NK-92 (cell line): Measurements from ENCODE around the gene PITPNB.

Experiments used
- DNase-seq: peaks from one replicate; lab custom pipeline; 2025; ENCODE audit not compliant: unreplicated experiment; lab: John Stamatoyannopoulos, UW

The PITPNB gene

DNA sequence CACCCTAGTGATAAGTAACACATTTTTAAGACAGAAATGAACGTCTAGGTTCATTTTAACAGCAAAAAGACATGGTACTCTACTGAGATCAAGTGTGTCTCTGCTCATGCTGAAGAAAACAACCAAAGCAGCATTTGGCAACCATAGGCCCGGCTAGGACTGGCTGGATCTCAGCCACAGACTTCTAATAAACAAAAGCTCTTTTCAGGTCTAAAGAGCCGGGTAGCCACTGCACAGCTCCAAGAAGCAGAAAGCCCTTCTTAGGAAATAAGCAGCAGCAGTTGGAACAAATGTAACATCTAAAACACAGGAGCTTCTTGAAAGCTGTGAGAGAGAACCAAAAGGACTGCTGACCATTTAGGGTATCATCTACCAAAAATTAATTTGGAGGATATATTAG lies 37.6 kb downstream of the PITPNB start:
- DNase-seq = no peak

DNA sequence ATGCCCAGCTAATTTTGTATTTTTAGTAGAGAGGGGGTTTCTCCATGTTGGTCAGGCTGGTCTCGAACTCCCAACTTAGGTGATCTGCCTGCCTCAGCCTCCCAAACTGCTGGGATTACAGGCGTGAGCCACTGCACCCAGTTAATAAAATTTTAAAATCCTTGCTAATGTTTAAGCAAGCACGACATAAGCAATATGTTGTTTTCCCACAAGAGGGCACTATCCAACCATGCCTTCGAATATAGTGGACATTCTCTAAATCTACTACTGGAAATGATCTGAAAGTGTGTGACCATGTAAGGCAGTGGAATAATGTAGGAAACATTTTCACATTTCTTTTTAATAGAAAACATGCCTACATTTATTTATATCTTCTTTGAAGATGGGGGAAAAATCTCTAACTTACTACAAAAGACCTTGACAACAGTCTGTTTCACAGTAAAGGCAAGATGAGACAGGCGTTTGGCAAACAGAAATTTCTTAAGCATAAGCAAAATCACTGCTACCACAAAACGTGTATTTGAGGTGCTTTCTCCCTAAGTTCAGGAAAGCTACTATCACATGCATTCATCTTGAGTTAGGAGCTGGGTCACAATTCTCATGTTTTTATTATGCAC lies 38.2 kb downstream of the PITPNB start:
- no peak for DNase-seq

DNA sequence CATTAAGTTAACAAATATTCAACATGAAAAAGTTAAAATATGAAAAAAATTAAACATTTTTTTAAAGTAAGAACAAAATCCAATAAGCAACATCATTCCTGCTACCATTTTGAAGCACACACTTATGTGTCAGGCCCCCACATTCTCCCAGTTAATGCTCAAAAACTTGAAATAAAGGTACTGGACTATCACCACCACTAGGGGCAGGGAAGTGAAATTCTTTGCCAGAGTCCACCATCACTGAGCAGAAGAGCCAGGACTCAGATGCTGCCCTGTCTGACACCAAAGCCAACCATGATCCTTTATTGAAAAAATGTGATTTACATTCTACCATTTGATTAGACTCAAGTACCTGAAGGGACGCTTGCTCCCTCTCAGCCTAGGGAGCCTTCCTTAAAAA lies 39.1 kb downstream of the PITPNB start:
- no peak for DNase-seq

DNA sequence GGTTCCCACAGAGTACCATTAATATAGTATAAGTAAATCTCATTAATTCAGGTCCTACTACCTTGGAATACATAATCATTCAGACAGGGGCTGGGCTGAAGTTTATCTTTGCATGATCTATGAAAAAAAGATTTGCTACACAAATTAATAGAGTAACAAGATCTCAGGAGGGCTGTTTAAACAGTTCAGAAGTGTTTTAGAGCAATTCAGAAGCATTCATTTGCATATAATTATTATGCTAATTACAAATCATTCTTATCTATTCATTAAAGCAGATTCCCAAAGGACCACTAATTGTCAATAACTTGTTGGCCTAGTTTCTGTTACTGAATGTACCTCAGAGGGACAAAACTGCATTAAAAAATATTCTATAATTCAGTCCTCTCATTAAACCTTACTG lies 40.5 kb downstream of the PITPNB start:
- DNase-seq = no peak

DNA sequence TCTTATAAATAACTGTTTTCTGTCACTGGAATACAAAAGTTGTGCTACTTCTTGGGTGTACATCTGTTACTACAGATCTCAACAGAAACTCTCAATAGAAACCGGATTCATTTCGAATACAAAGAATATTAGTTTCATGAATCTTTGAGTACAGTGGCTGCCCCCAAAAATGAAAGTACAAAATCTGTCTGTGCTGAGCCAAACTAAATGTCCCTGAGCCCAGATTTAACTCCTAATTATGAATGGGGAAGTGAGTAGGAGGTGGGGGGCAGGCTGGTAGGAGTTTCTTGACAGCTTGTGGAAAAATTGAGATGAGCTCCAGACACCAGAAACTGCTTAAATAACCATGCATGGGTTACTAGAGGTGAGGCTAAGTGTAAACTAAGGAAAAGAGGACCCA lies 41.6 kb downstream of the PITPNB start:
- DNase-seq = no peak

DNA sequence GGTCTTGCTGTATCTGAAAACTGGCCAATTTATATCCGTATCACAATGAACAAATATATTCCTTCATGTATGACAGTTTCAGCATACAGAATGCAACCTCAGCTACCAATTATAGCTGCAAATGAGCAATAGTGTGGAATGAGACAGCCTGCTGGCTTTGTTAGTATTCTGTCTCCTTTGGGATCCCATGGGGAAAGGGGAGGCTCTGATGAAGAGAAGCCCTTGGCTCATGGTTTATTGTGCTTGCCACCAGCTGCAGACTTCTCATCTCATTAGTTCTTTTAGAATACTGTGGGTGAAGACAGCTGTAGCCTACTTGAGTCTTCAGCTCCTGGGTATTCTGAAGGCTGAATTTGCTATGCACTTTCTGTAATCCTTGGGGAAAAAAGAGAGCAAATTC lies 42.4 kb downstream of the PITPNB start:
- no peak for DNase-seq

DNA sequence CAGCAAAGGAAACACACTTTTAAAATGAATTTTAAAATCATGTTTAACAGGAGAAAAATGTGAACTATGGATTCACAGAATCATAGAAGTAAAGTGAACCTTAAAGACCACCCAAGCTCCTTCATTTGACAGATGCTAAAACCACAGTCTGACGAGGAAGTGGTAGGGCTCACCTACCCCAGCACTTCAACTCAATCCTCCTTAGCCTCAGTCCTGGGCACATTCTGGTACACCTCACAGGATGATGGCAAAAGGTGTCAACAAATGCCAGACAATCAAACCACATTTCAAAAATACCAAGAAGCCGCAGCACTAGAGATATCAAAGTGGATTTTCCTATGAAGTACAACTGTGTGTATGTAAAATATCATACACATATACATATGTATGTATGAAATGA lies 43.1 kb downstream of the PITPNB start:
- DNase-seq = no peak

DNA sequence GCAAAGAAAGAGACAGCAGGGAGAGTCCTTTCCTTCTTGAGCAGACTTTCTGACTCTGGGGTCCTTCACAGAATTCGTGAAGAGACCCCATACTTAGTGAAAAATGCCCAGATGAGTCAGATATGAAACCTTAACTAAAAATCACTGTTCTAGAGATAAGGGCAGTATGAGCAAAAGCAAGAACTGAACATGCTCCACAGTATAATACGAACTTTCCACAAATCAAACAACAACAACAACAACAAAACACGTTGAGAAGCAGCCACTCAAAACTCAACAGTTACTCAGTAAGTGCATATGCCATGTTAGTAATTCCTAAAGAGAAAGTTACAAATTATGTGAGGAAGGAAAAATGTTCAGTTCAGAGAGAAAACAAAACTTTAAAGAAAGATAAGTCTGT lies 44.3 kb downstream of the PITPNB start:
- no peak for DNase-seq

DNA sequence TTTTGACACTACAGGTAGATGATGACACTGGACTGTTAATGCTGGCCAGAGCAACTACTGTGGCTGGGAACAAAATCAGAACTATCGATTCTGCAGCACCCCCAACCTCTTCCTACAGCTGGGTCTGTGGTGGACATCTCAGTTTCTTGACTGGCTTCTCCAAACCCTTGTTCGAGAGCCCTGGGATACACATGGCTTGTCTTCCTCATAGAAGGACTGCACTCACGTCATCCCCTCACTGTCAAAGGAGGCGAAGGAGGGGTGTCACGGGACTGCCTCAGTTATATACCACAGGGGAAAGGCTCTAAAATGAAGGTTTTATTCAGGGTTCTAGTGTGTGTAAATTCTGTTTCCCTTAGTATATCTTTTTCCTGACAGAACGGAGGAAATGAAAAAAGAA lies 44.9 kb downstream of the PITPNB start:
- no peak for DNase-seq

DNA sequence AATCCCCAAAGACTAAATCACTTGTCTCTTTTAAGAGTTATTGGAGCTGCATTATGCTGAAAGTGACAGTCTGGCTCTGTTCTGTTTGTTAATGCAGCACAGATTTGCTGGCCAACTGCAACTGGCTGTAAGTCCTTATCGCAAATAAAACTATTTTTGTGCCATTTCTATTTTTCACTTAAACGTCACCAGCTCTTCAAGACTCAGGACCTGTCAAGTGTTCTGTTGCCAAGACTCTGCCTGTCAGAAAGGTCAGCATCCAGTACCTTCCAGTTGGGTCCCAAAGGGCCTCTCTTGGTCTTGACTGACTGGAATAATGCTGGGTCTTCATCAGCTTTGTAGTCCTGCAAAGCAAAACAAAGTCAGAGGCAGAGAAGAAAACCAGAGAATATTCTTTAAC lies 45.6 kb downstream of the PITPNB start:
- no peak for DNase-seq

DNA sequence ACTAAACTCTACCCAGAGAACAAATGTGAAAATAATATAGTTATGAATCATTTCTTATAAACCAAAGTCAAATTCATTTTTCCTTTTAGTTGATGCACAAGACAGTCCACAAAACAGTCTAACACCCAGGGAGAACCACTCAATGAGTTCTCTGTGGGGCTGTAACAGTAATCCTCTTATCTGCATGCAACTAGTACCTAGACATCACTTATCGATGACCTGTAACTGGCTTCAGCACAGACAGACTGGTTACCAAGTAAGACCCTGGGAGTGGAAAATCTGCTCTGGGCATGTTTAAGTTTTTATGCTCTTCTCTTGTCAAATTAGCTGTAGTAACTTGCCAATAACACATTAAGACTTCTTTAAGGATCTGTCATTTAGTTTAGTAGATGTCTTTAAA lies 46.6 kb downstream of the PITPNB start:
- DNase-seq = no peak

DNA sequence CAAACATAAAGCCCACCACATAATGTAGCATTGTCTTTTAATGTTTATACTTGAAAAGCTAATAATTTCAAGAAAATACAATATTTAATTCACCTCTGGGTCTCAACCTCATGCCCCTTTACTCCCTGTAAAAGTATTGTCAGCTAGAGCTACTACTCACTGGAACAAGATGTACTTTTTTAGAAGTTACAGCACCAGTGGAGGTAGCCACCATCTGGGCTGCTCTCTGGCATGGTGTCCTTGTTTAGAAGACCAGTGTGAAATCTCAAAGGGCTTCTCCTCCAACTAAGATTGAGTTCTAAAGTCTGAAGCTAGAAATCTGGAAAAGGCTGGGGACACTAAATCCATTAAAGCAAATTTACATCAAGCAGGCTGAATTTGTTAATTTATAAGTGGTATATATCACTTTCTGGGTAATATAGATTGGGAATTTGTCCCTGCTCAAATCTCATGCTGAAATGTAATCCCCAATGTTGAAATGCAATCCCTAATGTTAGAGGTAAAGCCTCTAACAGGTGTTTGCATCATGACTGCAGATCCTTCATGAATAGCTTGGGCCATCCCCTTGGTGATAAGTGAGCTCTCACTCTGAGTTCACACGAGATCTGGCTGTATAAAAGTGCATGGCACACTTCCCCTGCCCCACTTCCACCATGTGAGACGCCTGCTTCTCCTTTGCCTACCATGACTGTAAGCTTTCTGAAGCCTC lies 47.6 kb downstream of the PITPNB start:
- no peak for DNase-seq

DNA sequence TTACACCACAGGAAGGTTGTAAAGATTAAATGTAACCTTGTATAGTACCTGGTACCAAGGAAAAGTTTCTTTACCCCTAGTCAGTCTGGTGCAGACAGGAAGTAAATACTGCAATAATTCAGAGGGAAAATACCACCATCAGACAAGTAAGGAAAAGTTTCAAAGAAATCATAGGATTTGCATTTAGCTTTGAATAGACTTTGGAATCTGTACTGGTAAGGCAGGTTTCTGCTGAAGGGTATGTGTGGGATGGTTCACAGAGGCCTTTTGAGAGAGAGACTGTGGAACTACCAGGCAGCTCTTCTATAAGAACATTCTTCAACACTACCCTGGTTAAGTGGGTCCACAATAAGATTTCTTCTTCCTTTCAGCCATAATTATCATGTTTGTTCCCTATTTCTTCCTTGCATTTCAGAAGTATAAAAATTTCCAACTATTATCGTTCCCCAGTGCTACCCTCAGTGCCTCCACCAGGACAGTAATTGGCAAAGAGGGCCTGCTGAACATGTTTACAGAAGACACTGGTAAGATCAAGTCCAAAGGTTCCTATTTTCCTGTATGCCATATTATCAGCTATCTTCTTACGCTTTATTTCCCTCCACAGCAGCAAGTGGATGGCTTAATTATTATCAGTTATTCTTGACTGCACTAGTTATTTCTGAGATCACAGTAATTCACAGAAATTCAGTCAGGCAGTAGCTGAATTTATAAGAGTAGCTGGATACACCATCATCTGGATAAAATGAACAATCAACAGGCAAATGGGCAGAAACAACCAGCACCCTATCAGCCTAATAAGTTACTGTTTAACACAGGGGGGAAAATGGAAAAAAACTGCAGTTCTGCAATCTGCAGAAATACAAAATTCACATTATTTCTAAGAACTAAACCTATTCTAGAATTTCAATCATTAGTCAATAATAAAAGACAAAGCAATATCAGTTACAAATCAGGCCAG lies 48.5 kb downstream of the PITPNB start:
- no peak for DNase-seq

DNA sequence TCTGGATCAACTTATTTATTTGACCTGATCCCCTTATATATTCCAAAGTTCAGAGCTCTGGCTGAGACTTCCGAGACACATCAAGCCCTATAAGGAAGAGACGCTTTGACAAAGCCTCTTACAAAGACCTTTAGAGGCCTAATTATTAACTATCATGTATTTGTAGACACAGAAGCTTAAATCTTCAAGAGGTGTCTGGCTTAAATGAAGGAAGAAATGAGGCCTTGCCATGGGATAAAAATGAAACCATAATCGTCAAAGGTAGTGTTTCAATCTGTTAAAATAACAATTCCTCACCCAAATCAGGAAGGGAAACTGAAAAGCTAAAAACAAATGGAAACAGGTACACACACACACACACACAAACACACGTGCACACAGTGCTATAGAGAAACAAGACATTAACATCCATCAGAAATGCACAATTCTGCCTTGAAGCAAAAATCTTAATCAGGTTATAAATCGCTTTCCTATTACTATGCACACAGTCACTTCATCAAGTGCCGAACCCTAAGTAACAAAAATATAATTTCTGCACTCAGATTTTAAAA lies 50.2 kb downstream of the PITPNB start:
- DNase-seq = no peak

DNA sequence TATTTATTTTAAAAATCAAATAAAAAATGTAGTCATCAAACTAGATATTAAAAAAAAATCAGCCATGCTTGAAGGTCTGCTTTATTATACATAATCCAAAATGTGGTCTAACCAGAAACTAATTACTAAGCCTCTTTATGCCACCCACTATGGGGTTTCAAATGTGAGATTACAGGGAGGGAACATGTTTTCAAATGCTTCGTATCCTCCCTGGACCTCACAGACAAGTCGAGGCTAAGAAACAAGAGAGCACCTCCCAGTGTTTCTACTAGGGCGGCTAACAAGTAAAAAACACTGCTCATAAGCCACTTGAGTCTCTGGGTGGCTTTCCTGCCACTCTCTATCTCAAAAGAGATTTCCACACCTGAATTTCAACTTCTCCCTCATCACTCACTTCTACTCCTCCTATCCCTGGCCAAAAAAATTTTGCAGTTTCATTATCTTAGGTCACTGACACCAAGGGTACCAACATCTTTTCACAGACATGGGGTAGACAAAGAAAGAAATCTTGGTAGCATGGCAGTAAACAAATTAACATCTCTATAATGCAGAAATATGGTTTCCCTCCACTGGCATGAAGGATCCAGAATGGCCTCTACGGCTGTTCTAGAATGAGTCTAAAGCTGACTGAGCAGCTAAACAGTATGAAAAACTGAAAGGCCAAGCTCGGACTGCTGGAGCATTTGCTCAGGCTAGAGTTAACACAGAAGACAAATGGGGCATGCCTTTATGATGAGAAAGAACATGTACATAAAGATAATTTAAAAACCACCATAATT lies 50.9 kb downstream of the PITPNB start:
- DNase-seq = no peak

DNA sequence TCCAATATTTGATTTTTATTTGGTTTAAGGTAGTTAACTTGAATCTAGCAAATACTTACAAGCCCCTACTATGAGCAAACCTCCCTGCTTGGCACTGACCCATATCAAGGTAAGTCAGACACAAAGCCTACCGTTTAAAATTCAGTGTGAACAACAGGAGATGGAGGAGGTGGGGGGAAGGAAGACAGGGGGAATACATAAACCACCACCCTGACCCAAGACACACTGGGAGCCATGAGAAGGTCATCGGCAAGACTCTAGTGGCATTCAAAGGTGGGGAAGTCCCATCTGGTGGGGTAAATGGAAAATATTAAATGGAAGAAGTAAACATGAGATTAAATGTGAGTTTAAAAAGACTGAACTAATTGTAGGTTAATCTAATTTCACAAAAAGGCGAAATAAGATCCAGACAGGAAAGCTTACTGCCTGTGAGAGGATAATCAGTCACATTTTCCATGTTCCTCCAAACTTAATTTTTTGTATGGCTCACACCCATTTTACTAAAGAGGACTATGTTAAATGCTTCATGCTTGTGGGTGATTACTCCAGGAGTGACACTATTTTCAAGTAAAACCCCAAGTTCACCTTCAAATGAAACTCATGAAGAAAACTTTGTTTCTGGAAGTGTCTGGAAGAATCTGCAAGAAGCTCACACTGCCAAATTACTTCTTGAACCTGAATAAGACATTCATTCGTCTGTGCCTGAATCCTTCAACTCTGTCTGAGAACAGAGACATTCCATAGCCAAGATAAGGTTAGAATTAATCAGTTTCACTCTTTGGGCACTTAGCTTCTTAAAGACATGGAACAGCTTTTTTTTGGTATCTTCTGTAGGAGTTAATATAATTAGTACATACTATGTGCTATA lies 51.7 kb downstream of the PITPNB start:
- no peak for DNase-seq

DNA sequence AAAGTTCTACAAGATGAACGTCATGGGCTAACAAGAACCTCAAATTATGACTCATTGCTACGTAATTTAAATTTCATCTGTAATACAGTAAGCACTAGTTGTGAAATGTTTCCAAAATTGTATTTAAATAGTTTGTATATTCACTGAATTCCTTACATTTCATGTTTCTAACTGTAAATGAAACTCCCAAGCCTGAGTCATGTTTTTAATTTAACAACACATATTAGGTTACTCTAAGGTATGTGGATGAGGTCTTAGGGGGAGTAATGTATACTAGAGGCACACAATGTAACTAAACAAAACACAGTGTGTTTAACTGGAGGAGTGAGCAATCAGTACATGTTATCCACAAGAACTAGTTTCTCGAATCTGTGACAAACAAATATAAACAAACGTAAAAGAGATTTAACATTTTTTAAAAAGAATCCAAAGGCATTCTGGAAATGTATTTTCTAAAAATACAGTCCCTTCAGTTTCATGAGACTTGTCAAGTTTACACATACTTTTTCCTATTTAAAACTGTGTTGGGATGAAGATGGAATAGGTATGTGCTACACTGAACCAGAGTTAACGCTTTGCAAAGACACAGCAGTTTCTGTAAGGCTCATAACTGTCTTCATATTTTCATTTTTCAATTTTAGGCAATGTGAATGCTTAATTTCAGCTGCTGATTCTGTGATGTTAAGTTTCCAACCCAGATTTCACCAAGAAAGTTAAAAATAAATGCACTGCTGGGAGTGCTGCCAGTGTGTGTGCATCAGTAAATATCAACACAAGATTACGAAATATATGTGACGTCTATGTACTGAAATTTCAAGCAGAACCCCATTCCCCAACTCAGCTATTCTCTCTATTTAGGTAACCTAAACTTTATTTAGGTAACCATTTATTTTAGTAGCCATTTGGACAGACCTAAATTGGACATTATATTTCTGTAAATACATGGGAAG lies 52.6 kb downstream of the PITPNB start:
- DNase-seq = no peak

DNA sequence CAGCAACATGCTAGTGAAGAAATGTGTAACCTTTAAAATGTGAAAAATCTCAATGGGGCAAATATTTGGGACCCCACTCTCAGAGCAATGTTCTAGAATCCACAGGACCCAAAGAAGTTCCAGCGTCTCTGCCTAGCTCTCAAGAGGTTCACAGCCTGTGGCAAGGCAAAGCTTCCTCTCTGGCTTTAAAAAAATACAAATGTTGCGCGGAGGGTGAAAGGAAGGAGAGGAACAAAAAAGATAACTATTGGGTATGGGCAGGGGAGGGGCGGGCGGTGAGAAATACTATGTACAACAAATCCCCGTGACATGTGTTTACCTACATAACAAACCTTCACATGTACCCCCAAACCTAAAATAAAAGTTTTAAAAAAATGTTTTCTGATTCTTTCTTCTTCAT lies 53.6 kb downstream of the PITPNB start:
- DNase-seq = no peak

DNA sequence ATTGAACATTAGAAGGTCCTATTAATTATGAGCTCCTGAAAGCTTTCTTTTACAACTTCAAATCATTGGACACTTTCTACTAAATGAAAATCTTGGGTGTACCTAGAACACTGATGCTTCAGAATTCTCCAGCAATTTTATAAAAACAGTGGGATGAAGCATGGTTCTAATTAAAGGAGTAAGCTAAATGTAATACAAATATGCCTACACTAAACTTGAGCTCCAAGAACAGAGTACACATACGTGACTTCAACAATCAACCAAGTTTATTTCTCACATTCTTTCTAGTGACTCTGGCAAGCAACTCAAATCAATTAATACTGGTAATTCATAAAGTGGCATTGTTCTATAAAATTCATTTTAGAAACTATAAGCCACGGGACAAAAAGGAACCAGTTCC lies 55.5 kb downstream of the PITPNB start:
- DNase-seq = no peak
